Prostate gland (tissue), 2 donors: ENCODE results near the gene IRF2BP1.

Experiments used
- POLR2A ChIP-seq: fragments of 450-650 bp; IDR thresholded peaks from one replicate; pipeline ENCODE4 v1.6.1; 2016; ENCODE audit warnings: antibody characterized with exemption, mild to moderate bottlenecking
- POLR2AphosphoS5 ChIP-seq: sonication (generic); formaldehyde crosslinking; IDR thresholded peaks from one replicate; pipeline ENCODE4 v1.6.1; 2017; ENCODE audit warnings: antibody characterized with exemption
- TF ChIP-seq, protein P1 (sequence below), 4 experiments: fragments of 200-600 bp in 2 of 4; fragments of 450-650 bp in 2 of 4; sonication (generic) in 2 of 4; IDR thresholded peaks; 1 replicate in 3 of 4; 2 replicates in 1 of 4; pipeline ENCODE4 v1.5.1; 2016 to 2019; ENCODE audit warnings: antibody characterized with exemption in 4 of 4, mild to moderate bottlenecking in 2 of 4, moderate library complexity in 2 of 4

GRCh38 chr19:45900738-45901431, 14.9 kb upstream of the IRF2BP1 start:
- TF ChIP-seq, protein P1, sequence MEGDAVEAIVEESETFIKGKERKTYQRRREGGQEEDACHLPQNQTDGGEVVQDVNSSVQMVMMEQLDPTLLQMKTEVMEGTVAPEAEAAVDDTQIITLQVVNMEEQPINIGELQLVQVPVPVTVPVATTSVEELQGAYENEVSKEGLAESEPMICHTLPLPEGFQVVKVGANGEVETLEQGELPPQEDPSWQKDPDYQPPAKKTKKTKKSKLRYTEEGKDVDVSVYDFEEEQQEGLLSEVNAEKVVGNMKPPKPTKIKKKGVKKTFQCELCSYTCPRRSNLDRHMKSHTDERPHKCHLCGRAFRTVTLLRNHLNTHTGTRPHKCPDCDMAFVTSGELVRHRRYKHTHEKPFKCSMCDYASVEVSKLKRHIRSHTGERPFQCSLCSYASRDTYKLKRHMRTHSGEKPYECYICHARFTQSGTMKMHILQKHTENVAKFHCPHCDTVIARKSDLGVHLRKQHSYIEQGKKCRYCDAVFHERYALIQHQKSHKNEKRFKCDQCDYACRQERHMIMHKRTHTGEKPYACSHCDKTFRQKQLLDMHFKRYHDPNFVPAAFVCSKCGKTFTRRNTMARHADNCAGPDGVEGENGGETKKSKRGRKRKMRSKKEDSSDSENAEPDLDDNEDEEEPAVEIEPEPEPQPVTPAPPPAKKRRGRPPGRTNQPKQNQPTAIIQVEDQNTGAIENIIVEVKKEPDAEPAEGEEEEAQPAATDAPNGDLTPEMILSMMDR (IDR thresholded peaks at IDR 0.05): no peak
- no peak for TF ChIP-seq POLR2A
- TF ChIP-seq POLR2AphosphoS5: no peak
